MM.1S (cell line): ENCODE measurements around the gene TSSC4.

ENCODE experiments used
- EZH2 ChIP-seq: fragments of 300-600 bp; sonication (generic); optimal IDR thresholded peaks from 2 replicates; pipeline ENCODE3; 2017; ENCODE audit warnings: low read depth, mild to moderate bottlenecking, antibody characterized with exemption, low read length, mixed read lengths
- TF ChIP-seq, protein P1 (sequence below): fragments of 300-600 bp; sonication (generic); IDR thresholded peaks from 2 replicates; pipeline ENCODE4 v1.5.1; 2016; ENCODE audit warnings: antibody characterized with exemption, low read length, mixed read lengths

DNA sequence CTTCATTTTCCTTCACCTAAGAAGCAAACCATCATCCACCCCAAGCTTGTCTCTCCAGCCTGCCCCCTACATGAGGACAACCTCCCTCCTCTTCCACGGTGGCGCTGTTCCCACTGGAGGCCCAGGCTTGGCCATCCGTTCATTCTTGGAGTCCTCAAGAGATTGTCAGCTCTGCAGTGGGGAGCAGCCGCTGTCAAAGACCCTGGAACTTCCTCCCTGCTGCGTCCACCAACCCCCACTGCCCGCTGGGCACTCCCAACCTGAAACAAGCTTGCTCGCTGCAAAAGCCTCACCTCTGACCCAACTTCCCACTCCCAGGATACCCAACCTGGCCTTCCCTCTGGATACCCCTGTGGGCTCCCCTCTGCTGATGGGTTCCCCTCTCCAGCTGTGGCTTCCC, 33.8 kb upstream of the TSSC4 start:
- TF ChIP-seq, protein P1, sequence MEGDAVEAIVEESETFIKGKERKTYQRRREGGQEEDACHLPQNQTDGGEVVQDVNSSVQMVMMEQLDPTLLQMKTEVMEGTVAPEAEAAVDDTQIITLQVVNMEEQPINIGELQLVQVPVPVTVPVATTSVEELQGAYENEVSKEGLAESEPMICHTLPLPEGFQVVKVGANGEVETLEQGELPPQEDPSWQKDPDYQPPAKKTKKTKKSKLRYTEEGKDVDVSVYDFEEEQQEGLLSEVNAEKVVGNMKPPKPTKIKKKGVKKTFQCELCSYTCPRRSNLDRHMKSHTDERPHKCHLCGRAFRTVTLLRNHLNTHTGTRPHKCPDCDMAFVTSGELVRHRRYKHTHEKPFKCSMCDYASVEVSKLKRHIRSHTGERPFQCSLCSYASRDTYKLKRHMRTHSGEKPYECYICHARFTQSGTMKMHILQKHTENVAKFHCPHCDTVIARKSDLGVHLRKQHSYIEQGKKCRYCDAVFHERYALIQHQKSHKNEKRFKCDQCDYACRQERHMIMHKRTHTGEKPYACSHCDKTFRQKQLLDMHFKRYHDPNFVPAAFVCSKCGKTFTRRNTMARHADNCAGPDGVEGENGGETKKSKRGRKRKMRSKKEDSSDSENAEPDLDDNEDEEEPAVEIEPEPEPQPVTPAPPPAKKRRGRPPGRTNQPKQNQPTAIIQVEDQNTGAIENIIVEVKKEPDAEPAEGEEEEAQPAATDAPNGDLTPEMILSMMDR: no peak
- no peak for TF ChIP-seq EZH2
